DOHH2 (cell line): Measurements from ENCODE around the gene HUWE1.

Experiments
- H3F3A ChIP-seq: fragments of 200-600 bp; sonication (generic), shearing (Covaris generic); 2 replicates; pipeline ENCODE4 v1.6.0; 2016; ENCODE audit warnings: antibody characterized with exemption, mild to moderate bottlenecking; ENCODE audit not compliant: control insufficient read depth, insufficient read depth
- H3K27ac ChIP-seq: fragments of 200-600 bp; sonication (generic); 2 replicates; pipeline ENCODE4 v1.5.1; 2014; ENCODE audit warnings: low read depth, mild to moderate bottlenecking, low read length, moderate library complexity
- H3K27me3 ChIP-seq: fragments of 200-600 bp; sonication (generic); 2 replicates; pipeline ENCODE4 v1.6.1; 2014; ENCODE audit warnings: mild to moderate bottlenecking, low read length, mixed read lengths; ENCODE audit not compliant: control insufficient read depth
- H3K36me3 ChIP-seq: fragments of 200-600 bp; sonication (generic); 2 replicates; pipeline ENCODE4 v1.6.1; 2014; ENCODE audit warnings: mild to moderate bottlenecking, low read length, moderate library complexity, mixed read lengths; ENCODE audit not compliant: control insufficient read depth
- H3K4me1 ChIP-seq: fragments of 200-600 bp; sonication (generic); 2 replicates; pipeline ENCODE4 v1.6.1; 2014; ENCODE audit warnings: mild to moderate bottlenecking, low read length, mixed read lengths; ENCODE audit not compliant: control insufficient read depth
- H3K4me2 ChIP-seq: fragments of 200-600 bp; sonication (generic); 2 replicates; pipeline ENCODE4 v1.6.0; 2014; ENCODE audit warnings: mild to moderate bottlenecking, low read length, moderate library complexity
- H3K4me3 ChIP-seq: fragments of 200-600 bp; sonication (generic); 2 replicates; pipeline ENCODE4 v1.5.1; 2014; ENCODE audit warnings: mild to moderate bottlenecking, low read length, mixed read lengths
- H3K79me2 ChIP-seq: fragments of 200-600 bp; sonication (generic); 2 replicates; pipeline ENCODE4 v1.6.1; 2014; ENCODE audit warnings: mild to moderate bottlenecking, low read length, mixed read lengths; ENCODE audit not compliant: control insufficient read depth
- H3K9me2 ChIP-seq: fragments of 200-600 bp; sonication (generic); replicated peaks from 2 replicates; pipeline ENCODE4 v1.6.1; 2014; ENCODE audit warnings: mild to moderate bottlenecking, low read length, mixed read lengths; ENCODE audit not compliant: control insufficient read depth
- H3K9me3 ChIP-seq: fragments of 200-600 bp; sonication (generic); 2 replicates; pipeline ENCODE4 v1.6.1; 2014; ENCODE audit warnings: antibody characterized with exemption, low read length, mixed read lengths; ENCODE audit not compliant: control insufficient read depth, insufficient read depth
- H4K20me1 ChIP-seq: fragments of 200-600 bp; sonication (generic); 2 replicates; pipeline ENCODE4 v1.6.0; 2014; ENCODE audit warnings: low read depth, mild to moderate bottlenecking, antibody characterized with exemption, low read length, moderate library complexity; ENCODE audit not compliant: control insufficient read depth, insufficient read depth
- CTCF ChIP-seq: fragments of 200-600 bp; sonication (generic); IDR thresholded peaks from one replicate; pipeline ENCODE4 v1.5.1; 2014; ENCODE audit warnings: antibody characterized with exemption, mild to moderate bottlenecking, low read depth, low read length; ENCODE audit not compliant: poor library complexity, severe bottlenecking
- EZH2phosphoT487 ChIP-seq: fragments of 200-600 bp; sonication (generic); IDR thresholded peaks from 2 replicates; pipeline ENCODE4 v1.6.1; 2017; ENCODE audit warnings: borderline replicate concordance, mild to moderate bottlenecking, antibody characterized with exemption, low read length, moderate library complexity, mixed read lengths

HUWE1 gene

DNA sequence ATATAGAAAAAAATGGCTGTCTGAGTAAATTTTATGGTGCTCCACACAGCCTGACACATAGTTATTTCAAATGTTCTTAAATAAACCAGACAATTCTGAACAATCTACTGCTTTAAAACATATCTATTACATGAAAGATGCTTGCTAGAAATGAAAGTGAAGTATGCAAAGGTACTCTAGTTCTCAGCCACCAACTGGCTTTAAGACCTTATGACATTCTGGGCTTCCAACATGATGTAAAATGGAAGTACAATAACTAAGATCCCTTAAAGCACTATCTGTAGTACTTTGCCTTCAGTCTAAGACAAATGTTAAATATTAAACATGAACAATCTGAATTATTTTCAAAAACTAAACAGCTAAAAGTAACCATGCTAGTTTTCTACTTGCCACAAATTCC is 17.3 kb downstream of the HUWE1 start:
- H3K79me2 ChIP-seq = peaks cover 94% of the 10 kb centered on the region
- no peaks in the 10 kb centered on the region for H4K20me1 ChIP-seq
- H3K27me3 ChIP-seq = no peaks in the 10 kb centered on the region
- no peak overlapping the region for H3K4me2 ChIP-seq
- no peaks in the 10 kb centered on the region for H3K4me1 ChIP-seq
- H3K36me3 ChIP-seq = peaks cover 73% of the 10 kb centered on the region
- H3K9me3 ChIP-seq = no peaks in the 10 kb centered on the region
- TF ChIP-seq CTCF (no peak), EZH2phosphoT487 (no peak)
- no peaks in the 10 kb centered on the region; the same call in 1 of the 2 replicates for H3F3A ChIP-seq
- H3K27ac ChIP-seq = no peak overlapping the region
- no peaks in the 10 kb centered on the region for H3K9me2 ChIP-seq
- H3K4me3 ChIP-seq = no peak overlapping the region

DNA sequence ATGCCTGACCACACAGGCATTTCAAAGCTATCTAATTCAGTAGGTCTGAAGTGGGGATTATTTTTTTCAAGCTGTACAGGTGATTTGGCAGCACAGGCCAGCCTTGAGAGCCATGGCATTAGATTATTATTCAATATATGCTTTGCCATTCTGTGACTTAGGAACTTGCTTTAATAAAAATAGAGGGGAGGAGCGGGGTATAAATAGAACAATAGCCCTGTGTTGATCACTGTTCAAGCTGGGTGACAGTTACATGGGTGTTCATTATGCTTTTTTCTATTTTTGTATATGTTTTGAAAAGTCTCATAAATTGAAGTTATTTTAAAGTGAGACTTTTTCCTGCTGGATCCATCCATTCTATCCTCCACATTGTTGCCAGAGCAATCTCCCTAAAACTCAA is 20.3 kb downstream of the HUWE1 start:
- no peaks in the 10 kb centered on the region for H4K20me1 ChIP-seq
- no peak overlapping the region for H3K4me3 ChIP-seq
- no peaks in the 10 kb centered on the region for H3K27me3 ChIP-seq
- H3K9me2 ChIP-seq = no peaks in the 10 kb centered on the region
- H3F3A ChIP-seq = no peaks in the 10 kb centered on the region; the same call in 1 of the 2 replicates
- H3K4me2 ChIP-seq = no peak overlapping the region
- peaks cover 97% of the 10 kb centered on the region for H3K79me2 ChIP-seq
- H3K9me3 ChIP-seq = no peaks in the 10 kb centered on the region
- no peak overlapping the region for H3K27ac ChIP-seq
- no peaks in the 10 kb centered on the region for H3K4me1 ChIP-seq
- peaks cover 77% of the 10 kb centered on the region for H3K36me3 ChIP-seq
- TF ChIP-seq EZH2phosphoT487 = no peak
- no peak for TF ChIP-seq CTCF

DNA sequence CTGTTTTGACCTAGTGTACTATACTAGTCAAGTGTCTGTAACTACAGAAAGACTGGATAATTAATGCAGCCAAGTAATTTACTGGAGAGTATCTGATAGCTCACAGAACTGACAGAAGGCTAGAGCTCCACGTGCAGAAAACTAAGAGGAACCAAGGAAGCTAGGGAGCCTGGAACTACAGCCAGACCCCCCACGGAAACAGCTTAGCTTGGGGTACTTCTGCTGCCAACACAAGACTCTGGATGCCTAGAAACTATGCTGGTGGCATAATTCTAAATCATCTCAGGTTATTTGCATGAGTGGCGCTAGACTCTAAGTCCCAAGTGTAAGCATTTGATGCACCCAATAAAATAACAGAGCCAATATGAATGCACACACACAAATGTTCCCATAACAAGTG is 26.5 kb downstream of the HUWE1 start:
- Histone ChIP-seq H3K79me2 (peaks cover 98% of the 10 kb centered on the region), H3K27ac (no peak overlapping the region), H4K20me1 (no peaks in the 10 kb centered on the region), H3K9me2 (no peaks in the 10 kb centered on the region), H3K9me3 (no peaks in the 10 kb centered on the region), H3K27me3 (no peaks in the 10 kb centered on the region), H3K36me3 (peaks cover 55% of the 10 kb centered on the region), H3K4me1 (no peaks in the 10 kb centered on the region), H3K4me3 (no peak overlapping the region), H3K4me2 (no peak overlapping the region), H3F3A (no peaks in the 10 kb centered on the region)
- TF ChIP-seq EZH2phosphoT487 (no peak), CTCF (no peak)

GRCh38 chrX:53659039-53659438 is 27.5 kb downstream of the HUWE1 start:
- Histone ChIP-seq H3F3A (no peaks in the 10 kb centered on the region), H3K4me2 (no peak overlapping the region), H3K79me2 (peaks cover 98% of the 10 kb centered on the region), H3K4me1 (no peaks in the 10 kb centered on the region), H3K36me3 (peaks cover 59% of the 10 kb centered on the region), H3K27ac (no peak overlapping the region), H3K4me3 (no peak overlapping the region), H3K27me3 (no peaks in the 10 kb centered on the region), H3K9me2 (no peaks in the 10 kb centered on the region), H4K20me1 (no peaks in the 10 kb centered on the region), H3K9me3 (no peaks in the 10 kb centered on the region)
- TF ChIP-seq CTCF = no peak
- no peak for TF ChIP-seq EZH2phosphoT487
